Lower lobe of right lung (tissue), 2 donors: ENCODE results near the gene ATF4. TPM values are rescaled to one million over a fixed set of nuclear protein-coding genes. Genes with fewer than 3 reads are reported as not detected.

Experiments used
- ATAC-seq, 2 donors: fragments of 200-7000 bp; cut with Tn5 transposase; one replicate each; pipeline ENCODE4 v1.9.1; 2020 to 2022; ENCODE audit warnings: mild to moderate bottlenecking in 2 of 2, moderate library complexity in 2 of 2
- DNase-seq: peaks from one replicate; pipeline ENCODE4 v3.0.0-alpha.2; 2020
- H3K27ac ChIP-seq: fragments of 200-600 bp; one replicate; pipeline ENCODE4 v1.8.0; 2022
- H3K27me3 ChIP-seq: fragments of 200-600 bp; one replicate; pipeline ENCODE4 v1.8.0; 2022; ENCODE audit warnings: low read depth
- H3K36me3 ChIP-seq: fragments of 200-600 bp; one replicate; pipeline ENCODE4 v1.8.0; 2022; ENCODE audit warnings: mild to moderate bottlenecking
- H3K4me1 ChIP-seq: fragments of 200-600 bp; one replicate; pipeline ENCODE4 v1.8.0; 2022
- H3K4me3 ChIP-seq: fragments of 200-600 bp; one replicate; pipeline ENCODE4 v1.8.0; 2022; ENCODE audit warnings: mild to moderate bottlenecking
- H3K9me3 ChIP-seq: fragments of 200-600 bp; one replicate; pipeline ENCODE4 v1.8.0; 2022
- CTCF ChIP-seq: fragments of 200-600 bp; IDR thresholded peaks from one replicate; pipeline ENCODE4 v1.8.0; 2022; ENCODE audit warnings: antibody characterized with exemption, mild to moderate bottlenecking
- intact Hi-C: fragments of 100-400 bp; cut with DNase I; formaldehyde crosslinking; loops from one replicate; pipeline ENCODE4 v1.11.0; 2022
- total RNA-seq: library from RNA; stranded (reverse); fragmentation: NEBNext Ultra II Directional; extraction: Animal tissue kit (Norgen Biotek cat#: 25700); gene quantifications from one replicate; pipeline ENCODE4 v1.2.1, GENCODE V29; 2021
- donor health status: DM: no; HTN: yes; CAD: no; lungs with severe emphysema.

Gene ATF4
- total RNA-seq, 1 donor from 2014 or later: 327 TPM

- Histone ChIP-seq H3K9me3 (no peaks in the 10 kb centered on the region), H3K4me3 (no peak overlapping the region), H3K27ac (no peak overlapping the region), H3K36me3 (no peaks in the 10 kb centered on the region), H3K4me1 (peaks cover 7% of the 10 kb centered on the region), H3K27me3 (peaks cover 58% of the 10 kb centered on the region)
- DNase-seq: no peak
- intact Hi-C loops: no loop called here
- peak; percentile 22 for TF ChIP-seq CTCF
- no peak for ATAC-seq
These were observed 39.2 kb downstream of the ATF4 start for GRCh38 chr22:39559456-39560105.

- Histone ChIP-seq H3K4me1 (peaks cover 7% of the 10 kb centered on the region), H3K36me3 (no peaks in the 10 kb centered on the region), H3K27me3 (peaks cover 63% of the 10 kb centered on the region), H3K9me3 (no peaks in the 10 kb centered on the region), H3K4me3 (no peak overlapping the region), H3K27ac (no peak overlapping the region)
- intact Hi-C loops: no loop called here
- no peak for TF ChIP-seq CTCF
- ATAC-seq (no peak), DNase-seq (no peak)
These were observed 39.8 kb downstream of the ATF4 start for GRCh38 chr22:39560127-39560526.

- no peak overlapping the region for H3K4me3 ChIP-seq
- H3K36me3 ChIP-seq: no peaks in the 10 kb centered on the region
- intact Hi-C loops: no loop called here
- H3K9me3 ChIP-seq: no peaks in the 10 kb centered on the region
- no peak for DNase-seq
- ATAC-seq: no peak
- peaks cover 39% of the 10 kb centered on the region for H3K27me3 ChIP-seq
- H3K27ac ChIP-seq: no peak overlapping the region
- peaks cover 6% of the 10 kb centered on the region for H3K4me1 ChIP-seq
- TF ChIP-seq CTCF: no peak
These were observed 42.6 kb downstream of the ATF4 start for GRCh38 chr22:39562839-39563489.

GRCh38 chr22:39563571-39564428, 43.4 kb downstream of the ATF4 start:
- Histone ChIP-seq H3K36me3 (no peaks in the 10 kb centered on the region), H3K4me3 (no peak overlapping the region), H3K27ac (no peak overlapping the region), H3K4me1 (no peaks in the 10 kb centered on the region), H3K9me3 (no peaks in the 10 kb centered on the region), H3K27me3 (peaks cover 32% of the 10 kb centered on the region)
- ATAC-seq: no peak
- intact Hi-C loops: no loop called here
- no peak for DNase-seq
- TF ChIP-seq CTCF: no peak

- no peaks in the 10 kb centered on the region for H3K9me3 ChIP-seq
- H3K36me3 ChIP-seq: no peaks in the 10 kb centered on the region
- no peaks in the 10 kb centered on the region for H3K4me1 ChIP-seq
- ATAC-seq (no peak), DNase-seq (no peak)
- no peak overlapping the region for H3K27ac ChIP-seq
- no peak overlapping the region for H3K4me3 ChIP-seq
- peaks cover 18% of the 10 kb centered on the region for H3K27me3 ChIP-seq
- intact Hi-C loops: no loop called here
- TF ChIP-seq CTCF: no peak
These were observed 45.1 kb downstream of the ATF4 start for GRCh38 chr22:39565414-39565944.
